ENCODE measurements around the gene PTCH2.

PTCH2 gene

GRCh38 chr1:44777969-44778635, 65.0 kb downstream of the PTCH2 start:
- peak; percentile 57 to 58 (median 57) for DNase-seq

GRCh38 chr1:44777547-44777946, 65.5 kb downstream of the PTCH2 start:
- DNase-seq: no peak

- DNase-seq: no peak
Measured at GRCh38 chr1:44776730-44777068, 66.4 kb downstream of the PTCH2 start.

GRCh38 chr1:44775930-44776729, 66.9 kb downstream of the PTCH2 start:
- DNase-seq: peak in 2 of 3 donors; percentile 49 to 63

- DNase-seq: peak; percentile 97 to 98 (median 97)
Measured at GRCh38 chr1:44775078-44775929, 67.7 kb downstream of the PTCH2 start, which contains the start of gene RPS8. Gene RPS8, plus strand, starts transcription at chr1:44775540. Its CDS starts 57 bp downstream, at chr1:44775597.
